ENCODE measurements around the gene UBL3. TPM values are rescaled to one million over a fixed set of nuclear protein-coding genes. Genes with fewer than 3 reads are reported as not detected.

UBL3 gene
- polyA plus RNA-seq, 1 of the 3 experiments (the other 2 are of a cell fraction), result 5.8 TPM

DNA sequence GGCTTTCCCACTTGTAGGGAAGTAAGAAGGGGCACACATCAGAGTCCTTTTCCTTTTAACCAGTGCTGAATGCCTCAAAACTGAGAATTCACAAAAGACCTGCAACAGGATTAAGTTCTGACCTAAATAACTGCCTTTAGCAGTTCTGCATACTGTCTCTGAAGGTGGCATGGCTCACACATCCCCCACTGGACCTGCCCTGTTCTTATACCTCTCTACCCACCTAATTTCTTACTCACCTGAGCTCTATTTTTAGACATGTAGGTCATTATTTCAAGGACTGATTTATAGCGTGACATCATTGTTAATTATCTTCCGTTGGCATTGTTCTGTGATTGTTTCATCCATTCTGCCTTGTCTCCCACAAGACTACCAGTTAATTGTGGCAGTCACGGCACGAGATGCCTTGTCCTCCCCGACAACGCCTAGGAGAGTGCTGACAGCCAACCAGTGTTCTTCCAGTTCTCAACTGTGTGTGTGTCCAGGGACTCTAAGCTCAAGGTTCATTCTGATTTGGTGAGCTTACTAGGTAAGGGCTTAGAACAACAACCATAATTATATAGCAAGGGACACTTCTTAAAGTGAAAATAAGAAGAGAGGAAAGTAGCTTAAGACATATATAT, 27.1 kb upstream of the UBL3 start:
- Histone ChIP-seq H3K9me3 (no peaks in the 10 kb centered on the region), H3K27ac (ENCODE audit: low read depth in 2 of 2, low read length in 1 of 2) (no peak overlapping the region), H3K4me1 (ENCODE audit: control insufficient read depth in 1 of 2, insufficient read depth in 2 of 2, low read depth in 1 of 2, low read length in 1 of 2) (no peaks in the 10 kb centered on the region), H3K36me3 (replicated peaks in 1 of 2; ENCODE audit: control insufficient read depth in 1 of 2, insufficient read depth in 2 of 2, low read length in 1 of 2) (no peaks in the 10 kb centered on the region), H2AFZ (ENCODE audit: low read depth) (no peak overlapping the region), H3F3A (replicated peaks; ENCODE audit: insufficient read depth) (no peaks in the 10 kb centered on the region), H3K27me3 (ENCODE audit: insufficient read depth) (peaks cover 5% of the 10 kb centered on the region; the same call in 1 of the 2 replicates), H3K9ac (no peak overlapping the region), H3K4me2 (no peak overlapping the region), H4K20me1 (ENCODE audit: insufficient read depth) (no peaks in the 10 kb centered on the region), H3K79me2 (ENCODE audit: insufficient read depth) (no peaks in the 10 kb centered on the region), H3K4me3 (ENCODE audit: low read depth in 2 of 2, low read length in 1 of 2) (no peak overlapping the region), H3K9me2 (no peaks in the 10 kb centered on the region)
- TF ChIP-seq RAD21 (IDR thresholded peaks at IDR 0.05; ENCODE audit: low read length) (no peak), SIN3A (IDR thresholded peaks at IDR 0.05; ENCODE audit: borderline replicate concordance, low read depth, low read length) (no peak), CHD2 (IDR thresholded peaks at IDR 0.05; ENCODE audit: low read length, partially characterized antibody) (no peak), NFIC (IDR thresholded peaks at IDR 0.05; ENCODE audit: borderline replicate concordance) (no peak), RFX5 (IDR thresholded peaks at IDR 0.05; ENCODE audit: low read length) (no peak), GABPA (IDR thresholded peaks at IDR 0.05; ENCODE audit: low read depth) (no peak), ELF1 (IDR thresholded peaks at IDR 0.05) (no peak)
- TF ChIP-seq, protein P1, sequence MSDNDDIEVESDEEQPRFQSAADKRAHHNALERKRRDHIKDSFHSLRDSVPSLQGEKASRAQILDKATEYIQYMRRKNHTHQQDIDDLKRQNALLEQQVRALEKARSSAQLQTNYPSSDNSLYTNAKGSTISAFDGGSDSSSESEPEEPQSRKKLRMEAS (IDR thresholded peaks at IDR 0.05; ENCODE audit: low read depth), result no peak
- TF ChIP-seq, protein P2, sequence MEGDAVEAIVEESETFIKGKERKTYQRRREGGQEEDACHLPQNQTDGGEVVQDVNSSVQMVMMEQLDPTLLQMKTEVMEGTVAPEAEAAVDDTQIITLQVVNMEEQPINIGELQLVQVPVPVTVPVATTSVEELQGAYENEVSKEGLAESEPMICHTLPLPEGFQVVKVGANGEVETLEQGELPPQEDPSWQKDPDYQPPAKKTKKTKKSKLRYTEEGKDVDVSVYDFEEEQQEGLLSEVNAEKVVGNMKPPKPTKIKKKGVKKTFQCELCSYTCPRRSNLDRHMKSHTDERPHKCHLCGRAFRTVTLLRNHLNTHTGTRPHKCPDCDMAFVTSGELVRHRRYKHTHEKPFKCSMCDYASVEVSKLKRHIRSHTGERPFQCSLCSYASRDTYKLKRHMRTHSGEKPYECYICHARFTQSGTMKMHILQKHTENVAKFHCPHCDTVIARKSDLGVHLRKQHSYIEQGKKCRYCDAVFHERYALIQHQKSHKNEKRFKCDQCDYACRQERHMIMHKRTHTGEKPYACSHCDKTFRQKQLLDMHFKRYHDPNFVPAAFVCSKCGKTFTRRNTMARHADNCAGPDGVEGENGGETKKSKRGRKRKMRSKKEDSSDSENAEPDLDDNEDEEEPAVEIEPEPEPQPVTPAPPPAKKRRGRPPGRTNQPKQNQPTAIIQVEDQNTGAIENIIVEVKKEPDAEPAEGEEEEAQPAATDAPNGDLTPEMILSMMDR (IDR thresholded peaks at IDR 0.05), result no peak
- WGBS (ENCODE audit: low lambda C conversion rate), result 64% methylated on average over 6 of the region's 6 CpGs
- ChIA-PET CTCF (interaction anchor here (1.0 kb wide), 1 partner anchor 13 kb away, joined by 3 read pairs; no protein-coding TSS in a partner anchor), POLR2A (no interaction called here)
- no peak for DNase-seq

DNA sequence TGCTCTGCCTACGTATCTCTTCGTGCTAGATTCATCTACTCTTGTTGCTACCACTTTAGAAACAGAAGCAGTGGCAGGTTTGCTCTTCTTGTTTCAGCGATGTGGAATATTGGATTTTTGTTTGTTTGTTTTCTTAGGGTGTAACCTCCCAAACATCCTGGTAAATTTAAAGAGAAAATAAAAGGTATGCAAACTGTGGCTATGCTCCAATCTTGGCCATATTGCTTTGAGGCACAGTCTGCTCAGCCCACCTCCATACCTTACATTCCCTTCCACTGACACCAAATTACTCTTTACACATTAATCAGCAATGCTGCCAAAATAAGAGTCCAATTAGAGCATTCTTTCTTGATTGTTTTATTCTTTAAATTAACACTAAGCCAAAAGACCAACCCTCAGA, 25.2 kb upstream of the UBL3 start:
- Histone ChIP-seq H3K79me2 (ENCODE audit: insufficient read depth) (no peaks in the 10 kb centered on the region), H3K4me1 (ENCODE audit: control insufficient read depth in 1 of 2, insufficient read depth in 2 of 2, low read depth in 1 of 2, low read length in 1 of 2) (no peaks in the 10 kb centered on the region), H3K9ac (no peak overlapping the region), H3K4me2 (no peak overlapping the region), H3K4me3 (ENCODE audit: low read depth in 2 of 2, low read length in 1 of 2) (no peak overlapping the region), H3F3A (replicated peaks; ENCODE audit: insufficient read depth) (no peaks in the 10 kb centered on the region), H4K20me1 (ENCODE audit: insufficient read depth) (no peaks in the 10 kb centered on the region), H3K9me2 (no peaks in the 10 kb centered on the region), H3K27ac (ENCODE audit: low read depth in 2 of 2, low read length in 1 of 2) (no peak overlapping the region), H3K27me3 (ENCODE audit: insufficient read depth) (peaks cover 5% of the 10 kb centered on the region; the same call in 1 of the 2 replicates), H3K36me3 (replicated peaks in 1 of 2; ENCODE audit: control insufficient read depth in 1 of 2, insufficient read depth in 2 of 2, low read length in 1 of 2) (no peaks in the 10 kb centered on the region), H2AFZ (ENCODE audit: low read depth) (no peak overlapping the region), H3K9me3 (no peaks in the 10 kb centered on the region)
- WGBS (ENCODE audit: low lambda C conversion rate), result 66% methylated on average over 3 of the region's 3 CpGs
- CTCF ChIA-PET, result interaction anchor here (1.3 kb wide), 1 partner anchor 8 kb away, joined by 3 read pairs; no protein-coding TSS in a partner anchor
- no peak for DNase-seq
- POLR2A ChIA-PET, result no interaction called here
- TF ChIP-seq TAF1 (IDR thresholded peaks at IDR 0.05; ENCODE audit: borderline replicate concordance, low read depth, low read length), result no peak
- TF ChIP-seq FOXJ3 (CRISPR knock-in tag; IDR thresholded peaks at IDR 0.05), result no peak
- TF ChIP-seq, protein P1 (IDR thresholded peaks at IDR 0.05; ENCODE audit: low read depth), result no peak
- TF ChIP-seq, protein P3, sequence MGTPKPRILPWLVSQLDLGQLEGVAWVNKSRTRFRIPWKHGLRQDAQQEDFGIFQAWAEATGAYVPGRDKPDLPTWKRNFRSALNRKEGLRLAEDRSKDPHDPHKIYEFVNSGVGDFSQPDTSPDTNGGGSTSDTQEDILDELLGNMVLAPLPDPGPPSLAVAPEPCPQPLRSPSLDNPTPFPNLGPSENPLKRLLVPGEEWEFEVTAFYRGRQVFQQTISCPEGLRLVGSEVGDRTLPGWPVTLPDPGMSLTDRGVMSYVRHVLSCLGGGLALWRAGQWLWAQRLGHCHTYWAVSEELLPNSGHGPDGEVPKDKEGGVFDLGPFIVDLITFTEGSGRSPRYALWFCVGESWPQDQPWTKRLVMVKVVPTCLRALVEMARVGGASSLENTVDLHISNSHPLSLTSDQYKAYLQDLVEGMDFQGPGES (IDR thresholded peaks at IDR 0.05; ENCODE audit: low read depth, low read length), result no peak
- TF ChIP-seq, protein P4, sequence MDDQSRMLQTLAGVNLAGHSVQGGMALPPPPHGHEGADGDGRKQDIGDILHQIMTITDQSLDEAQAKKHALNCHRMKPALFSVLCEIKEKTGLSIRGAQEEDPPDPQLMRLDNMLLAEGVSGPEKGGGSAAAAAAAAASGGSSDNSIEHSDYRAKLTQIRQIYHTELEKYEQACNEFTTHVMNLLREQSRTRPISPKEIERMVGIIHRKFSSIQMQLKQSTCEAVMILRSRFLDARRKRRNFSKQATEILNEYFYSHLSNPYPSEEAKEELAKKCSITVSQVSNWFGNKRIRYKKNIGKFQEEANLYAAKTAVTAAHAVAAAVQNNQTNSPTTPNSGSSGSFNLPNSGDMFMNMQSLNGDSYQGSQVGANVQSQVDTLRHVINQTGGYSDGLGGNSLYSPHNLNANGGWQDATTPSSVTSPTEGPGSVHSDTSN (IDR thresholded peaks at IDR 0.05), result no peak
- TF ChIP-seq, protein P5, sequence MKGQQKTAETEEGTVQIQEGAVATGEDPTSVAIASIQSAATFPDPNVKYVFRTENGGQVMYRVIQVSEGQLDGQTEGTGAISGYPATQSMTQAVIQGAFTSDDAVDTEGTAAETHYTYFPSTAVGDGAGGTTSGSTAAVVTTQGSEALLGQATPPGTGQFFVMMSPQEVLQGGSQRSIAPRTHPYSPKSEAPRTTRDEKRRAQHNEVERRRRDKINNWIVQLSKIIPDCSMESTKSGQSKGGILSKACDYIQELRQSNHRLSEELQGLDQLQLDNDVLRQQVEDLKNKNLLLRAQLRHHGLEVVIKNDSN (IDR thresholded peaks at IDR 0.05; ENCODE audit: borderline replicate concordance, low read depth), result no peak
- no peak for TF ChIP-seq FOXM1 (IDR thresholded peaks at IDR 0.05; ENCODE audit: low read depth)
- no peak for TF ChIP-seq MXI1 (IDR thresholded peaks at IDR 0.05; ENCODE audit: low read depth, low read length)
- TF ChIP-seq SIN3A (IDR thresholded peaks at IDR 0.05; ENCODE audit: borderline replicate concordance, low read depth, low read length), result no peak
- no peak for TF ChIP-seq MEF2A (IDR thresholded peaks at IDR 0.05; ENCODE audit: borderline replicate concordance, low read depth)
- TF ChIP-seq GATA2 (CRISPR knock-in tag; IDR thresholded peaks at IDR 0.05), result no peak
- no peak for TF ChIP-seq TCF12 (IDR thresholded peaks at IDR 0.05)

Data from SK-N-SH (cell line).